Kidney epithelial cell (primary cell): ENCODE measurements around the gene ACTN3. TPM values are rescaled to one million over a fixed set of nuclear protein-coding genes. Genes with fewer than 3 reads are reported as not detected.

ENCODE experiments used
- DNase-seq: peaks from one replicate; pipeline ENCODE4 v3.0.0-alpha.2; 2010; ENCODE audit warnings: low read depth
- H3K27me3 ChIP-seq: 2 replicates; pipeline ENCODE4 v1.6.0; 2011; ENCODE audit warnings: low read length; ENCODE audit not compliant: control insufficient read depth, insufficient read depth
- H3K36me3 ChIP-seq: 2 replicates; pipeline ENCODE4 v1.5.1; 2011; ENCODE audit warnings: low read length; ENCODE audit not compliant: control insufficient read depth, insufficient read depth
- H3K4me3 ChIP-seq: 2 replicates; pipeline ENCODE4 v1.5.1; 2011; ENCODE audit warnings: low read depth, mild to moderate bottlenecking, control low read depth, low read length
- CTCF ChIP-seq: IDR thresholded peaks from 2 replicates; pipeline ENCODE4 v1.5.1; 2011; ENCODE audit warnings: mild to moderate bottlenecking, moderate library complexity, low read length, control low read depth, inconsistent platforms; ENCODE audit not compliant: insufficient read depth, poor library complexity, severe bottlenecking
- total RNA-seq: library from RNA; depleted of rRNA; stranded (reverse); fragments of >200 nt; gene quantifications from 2 replicates; pipeline ENCODE4 v1.2.3, GENCODE V29; 2015

ACTN3 gene
- total RNA-seq, 1 donor from 2014 or later = not detected

- no peak for TF ChIP-seq CTCF
- no peak overlapping the region for H3K4me3 ChIP-seq
- no peak for DNase-seq
Measured at GRCh38 chr11:66547662-66548009, 933 bp downstream of the ACTN3 start.

GRCh38 chr11:66548041-66548440 lies 1.3 kb downstream of the ACTN3 start:
- H3K27me3 ChIP-seq = peaks cover 26% of the 10 kb centered on the region
- DNase-seq = no peak
- H3K4me3 ChIP-seq = no peak overlapping the region
- H3K36me3 ChIP-seq = no peaks in the 10 kb centered on the region
- TF ChIP-seq CTCF = no peak

More at GRCh38 chr11:66547662-66548009, 933 bp downstream of the ACTN3 start:
- peaks cover 26% of the 10 kb centered on the region for H3K27me3 ChIP-seq
- H3K36me3 ChIP-seq = no peaks in the 10 kb centered on the region

GRCh38 chr11:66548774-66549630 lies 2.3 kb downstream of the ACTN3 start:
- no peak for TF ChIP-seq CTCF
- H3K4me3 ChIP-seq = no peak overlapping the region
- DNase-seq = no peak

GRCh38 chr11:66549696-66550095 lies 3.0 kb downstream of the ACTN3 start:
- no peaks in the 10 kb centered on the region for H3K36me3 ChIP-seq
- TF ChIP-seq CTCF = no peak
- DNase-seq = no peak
- no peak overlapping the region for H3K4me3 ChIP-seq
- peaks cover 26% of the 10 kb centered on the region for H3K27me3 ChIP-seq

More at GRCh38 chr11:66548774-66549630, 2.3 kb downstream of the ACTN3 start:
- Histone ChIP-seq H3K27me3 (peaks cover 26% of the 10 kb centered on the region), H3K36me3 (no peaks in the 10 kb centered on the region)

GRCh38 chr11:66550887-66551286 lies 4.2 kb downstream of the ACTN3 start:
- Histone ChIP-seq H3K4me3 (no peak overlapping the region), H3K27me3 (peaks cover 28% of the 10 kb centered on the region), H3K36me3 (no peaks in the 10 kb centered on the region)
- TF ChIP-seq CTCF = no peak
- DNase-seq = no peak

- DNase-seq = no peak
- Histone ChIP-seq H3K27me3 (peaks cover 33% of the 10 kb centered on the region), H3K4me3 (no peak overlapping the region), H3K36me3 (no peaks in the 10 kb centered on the region)
- no peak for TF ChIP-seq CTCF
Measured at GRCh38 chr11:66554602-66555001, 7.9 kb downstream of the ACTN3 start.
